GM12865 (cell line): ENCODE data around the gene SH3PXD2A.

Experiments
- DNase-seq: peaks from one replicate; pipeline ENCODE4 v3.0.0; 2010; ENCODE audit warnings: low read depth
- H3K4me3 ChIP-seq: 2 replicates; pipeline ENCODE4 v1.5.1; 2011; ENCODE audit warnings: mild to moderate bottlenecking, low read depth, low read length, control low read depth
- TF ChIP-seq, protein P1 (sequence below): IDR thresholded peaks from 2 replicates; pipeline ENCODE4 v1.5.1; 2011; ENCODE audit warnings: low read length, control low read depth, low read depth, inconsistent platforms; ENCODE audit not compliant: insufficient read depth; ENCODE audit errors: missing control alignments

Gene SH3PXD2A

DNA sequence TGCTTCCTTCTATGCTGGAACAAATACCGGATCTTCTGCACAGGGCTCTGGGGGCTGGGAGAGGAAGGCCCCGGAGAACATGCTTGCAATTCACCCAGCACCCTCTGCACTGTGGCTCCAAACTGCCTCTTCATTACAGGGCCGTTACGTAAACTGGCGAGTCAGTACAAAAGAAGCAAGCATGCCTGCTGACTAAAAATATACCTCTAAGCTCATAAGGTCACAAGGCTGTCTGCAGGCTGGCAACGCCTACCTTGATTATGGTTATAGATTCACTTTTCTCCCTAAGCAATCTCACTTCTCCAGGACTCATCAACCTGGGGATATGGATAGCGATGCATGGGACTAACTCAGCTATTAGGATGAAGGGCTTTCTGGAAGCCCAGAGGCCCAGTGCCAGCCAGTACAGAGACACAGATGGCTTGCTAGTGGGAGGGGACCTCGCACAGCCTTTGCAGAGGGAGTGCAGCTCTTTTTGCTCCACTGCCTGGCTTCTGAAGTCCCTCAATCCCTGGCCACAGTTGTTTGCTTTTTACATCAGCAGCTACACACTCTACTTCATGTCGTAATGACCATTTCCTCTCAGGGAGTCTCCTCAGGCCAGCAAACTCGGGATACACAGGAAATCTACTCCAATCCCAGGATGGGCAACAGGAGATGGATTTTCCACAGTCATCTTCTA, 96.1 kb downstream of the SH3PXD2A start:
- TF ChIP-seq, protein P1, sequence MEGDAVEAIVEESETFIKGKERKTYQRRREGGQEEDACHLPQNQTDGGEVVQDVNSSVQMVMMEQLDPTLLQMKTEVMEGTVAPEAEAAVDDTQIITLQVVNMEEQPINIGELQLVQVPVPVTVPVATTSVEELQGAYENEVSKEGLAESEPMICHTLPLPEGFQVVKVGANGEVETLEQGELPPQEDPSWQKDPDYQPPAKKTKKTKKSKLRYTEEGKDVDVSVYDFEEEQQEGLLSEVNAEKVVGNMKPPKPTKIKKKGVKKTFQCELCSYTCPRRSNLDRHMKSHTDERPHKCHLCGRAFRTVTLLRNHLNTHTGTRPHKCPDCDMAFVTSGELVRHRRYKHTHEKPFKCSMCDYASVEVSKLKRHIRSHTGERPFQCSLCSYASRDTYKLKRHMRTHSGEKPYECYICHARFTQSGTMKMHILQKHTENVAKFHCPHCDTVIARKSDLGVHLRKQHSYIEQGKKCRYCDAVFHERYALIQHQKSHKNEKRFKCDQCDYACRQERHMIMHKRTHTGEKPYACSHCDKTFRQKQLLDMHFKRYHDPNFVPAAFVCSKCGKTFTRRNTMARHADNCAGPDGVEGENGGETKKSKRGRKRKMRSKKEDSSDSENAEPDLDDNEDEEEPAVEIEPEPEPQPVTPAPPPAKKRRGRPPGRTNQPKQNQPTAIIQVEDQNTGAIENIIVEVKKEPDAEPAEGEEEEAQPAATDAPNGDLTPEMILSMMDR, result no peak
- peak; percentile 32 for DNase-seq
- no peak overlapping the region for H3K4me3 ChIP-seq

DNA sequence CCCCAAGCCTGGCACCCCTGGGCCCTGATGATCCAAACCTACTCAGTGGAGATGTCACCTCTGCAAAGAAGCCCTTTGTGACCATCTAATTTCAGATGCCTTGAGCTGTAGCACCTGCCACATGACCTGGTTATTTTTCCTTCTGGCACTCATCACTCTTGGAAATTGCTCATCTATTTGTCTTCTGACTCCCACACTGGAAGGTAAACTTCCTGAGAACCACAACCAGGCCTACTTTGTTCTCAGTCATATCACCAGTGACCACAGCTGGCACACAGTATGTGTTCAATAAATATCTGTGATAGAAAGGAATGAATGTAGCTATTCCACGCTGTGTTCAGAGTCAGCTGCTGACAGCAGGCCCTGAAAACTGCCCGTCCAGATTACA, 97.1 kb downstream of the SH3PXD2A start:
- TF ChIP-seq, protein P1, result no peak
- DNase-seq, result no peak
- no peak overlapping the region for H3K4me3 ChIP-seq

DNA sequence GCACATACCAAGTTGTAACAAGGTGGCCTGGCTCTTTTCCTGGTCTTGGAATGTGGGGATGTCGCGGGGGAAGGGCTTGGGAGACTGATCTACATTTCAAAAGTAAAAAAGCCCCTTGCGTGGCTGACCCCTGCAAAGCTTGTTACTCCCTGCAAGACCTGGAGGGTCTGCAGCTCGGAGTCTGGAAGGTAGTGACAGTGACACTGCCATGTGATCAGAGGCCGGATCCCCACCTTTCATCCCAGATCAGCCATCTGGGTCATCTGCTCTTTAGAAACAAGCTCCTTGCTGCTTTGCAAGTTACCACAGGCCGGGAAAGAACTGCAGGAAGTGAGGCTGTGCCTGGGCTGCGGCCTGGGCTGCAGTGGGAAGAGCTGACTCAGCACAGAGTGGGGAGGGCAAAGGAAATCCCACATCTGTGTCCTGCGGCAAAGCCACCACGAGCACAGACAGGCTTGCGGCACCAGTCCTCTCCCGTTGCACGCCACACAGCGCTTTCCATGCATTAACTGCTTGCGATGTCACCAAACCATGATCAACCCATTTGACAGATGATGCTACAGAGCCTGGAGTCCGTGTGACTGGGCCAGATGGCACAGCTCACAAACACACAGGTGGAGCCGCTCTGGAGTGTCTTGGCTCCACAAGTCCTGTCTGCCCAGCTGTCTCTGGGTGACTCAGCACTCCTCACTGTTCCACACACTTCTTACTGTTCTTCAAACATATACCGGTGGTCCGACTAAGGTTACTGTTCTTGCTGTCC, 97.7 kb downstream of the SH3PXD2A start:
- TF ChIP-seq, protein P1, result no peak
- H3K4me3 ChIP-seq, result no peak overlapping the region
- no peak for DNase-seq

DNA sequence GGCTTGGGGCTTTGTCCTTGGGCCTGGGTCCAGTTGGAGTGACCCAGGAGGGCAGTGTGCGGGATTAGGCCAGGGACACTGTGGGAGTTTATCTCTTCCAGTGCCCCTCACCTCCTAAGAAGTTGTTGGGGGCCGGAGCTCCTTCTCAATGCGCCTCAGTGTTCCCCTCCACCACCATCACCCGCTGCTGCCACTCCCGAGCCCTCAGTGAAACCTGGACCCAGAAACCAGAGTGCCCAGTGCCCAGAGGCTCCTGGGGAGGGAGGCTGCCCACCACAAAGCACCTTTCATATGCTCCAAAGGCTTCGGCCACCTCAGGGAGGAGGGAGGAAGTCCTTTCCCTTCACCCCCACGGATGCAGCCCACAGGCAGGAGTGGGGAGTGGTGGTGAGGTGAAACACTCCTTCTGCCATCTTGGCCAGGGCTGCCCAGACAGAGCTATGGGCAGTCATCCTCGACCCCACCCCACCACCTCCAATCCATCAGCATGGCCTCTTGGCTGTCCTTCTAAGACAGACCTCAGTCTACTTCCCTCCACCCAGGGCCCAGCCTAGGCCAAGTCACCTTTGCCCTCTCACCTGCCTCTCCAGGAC, 99.0 kb downstream of the SH3PXD2A start:
- no peak overlapping the region for H3K4me3 ChIP-seq
- no peak for DNase-seq
- TF ChIP-seq, protein P1, result no peak

DNA sequence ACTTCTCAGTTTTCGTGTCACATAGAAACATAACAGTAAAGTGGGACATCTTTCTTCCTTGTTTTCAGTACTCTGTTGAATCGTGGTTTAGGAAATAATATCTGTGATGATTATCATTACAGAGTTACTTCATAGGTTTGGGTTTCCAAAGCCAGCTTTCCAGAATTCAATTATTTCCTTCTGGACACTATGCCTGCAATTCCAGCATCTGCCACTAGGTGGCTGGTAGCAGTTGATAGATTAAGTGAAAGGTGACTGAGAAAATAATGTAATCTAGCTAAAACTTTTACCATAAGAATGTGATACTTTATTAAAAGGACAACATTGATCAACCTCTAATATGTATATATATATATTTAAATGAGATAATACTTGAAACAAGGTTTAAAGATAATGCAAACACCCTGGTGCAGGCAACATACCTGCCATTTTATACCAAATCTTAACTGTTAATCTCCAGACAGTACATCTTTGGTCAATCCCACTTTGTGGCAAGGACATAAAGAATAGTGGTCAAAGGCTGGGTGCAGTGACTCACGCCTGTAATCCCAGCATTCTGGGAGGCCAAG, 102.6 kb downstream of the SH3PXD2A start:
- TF ChIP-seq, protein P1, result peak; percentile 61
- H3K4me3 ChIP-seq, result no peak overlapping the region
- DNase-seq, result peak; percentile 33

DNA sequence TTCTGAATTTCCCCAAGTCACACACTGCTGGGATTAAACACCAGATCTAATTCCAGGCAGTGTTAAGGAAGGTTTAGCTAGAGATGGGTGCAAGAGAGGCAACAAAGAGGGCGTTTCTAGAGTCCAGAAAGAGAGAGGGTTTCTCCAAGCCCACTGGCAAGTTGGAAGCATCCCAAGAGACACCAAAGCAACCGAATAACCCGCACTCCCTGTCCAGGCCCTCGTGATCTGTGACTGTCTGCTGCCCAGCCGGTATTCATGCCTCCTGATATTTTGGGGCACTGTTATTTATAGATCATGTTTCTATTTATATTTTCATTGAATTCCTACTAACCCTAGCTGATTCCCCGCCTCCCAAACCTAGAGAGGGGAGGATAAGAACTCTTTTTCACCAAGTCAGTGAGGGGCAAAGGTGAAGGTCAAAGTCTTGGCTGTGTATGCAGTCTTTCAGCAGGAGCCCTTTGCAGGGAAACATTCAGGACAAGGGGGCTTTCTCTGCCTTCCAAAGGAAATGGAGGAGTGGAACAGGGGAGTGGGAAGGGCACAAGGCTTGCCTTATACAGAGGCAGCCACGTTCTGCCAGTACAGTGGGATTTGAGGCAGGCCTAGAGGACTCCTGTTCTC, 103.6 kb downstream of the SH3PXD2A start:
- no peak for DNase-seq
- TF ChIP-seq, protein P1, result no peak
- no peak overlapping the region for H3K4me3 ChIP-seq
